HL-60 (cell line): Measurements from ENCODE around the gene EPC1.

Source experiments
- DNase-seq, 2 experiments: peaks; one replicate each; pipeline ENCODE4 v3.0.0-alpha.2; 2010 to 2020; ENCODE audit warnings: low read depth in 1 of 2, low spot score in 1 of 2
- H3K27ac ChIP-seq: fragments of 250-450 bp; sonication (Bioruptor Pico); replicated peaks from 2 replicates; pipeline ENCODE4 v1.5.1; 2020; ENCODE audit warnings: mild to moderate bottlenecking, moderate library complexity
- H3K27me3 ChIP-seq: fragments of 250-450 bp; sonication (Bioruptor Pico); 2 replicates; pipeline ENCODE4 v1.5.1; 2021; ENCODE audit warnings: mild to moderate bottlenecking, moderate library complexity; ENCODE audit not compliant: insufficient read depth, poor library complexity, severe bottlenecking
- H3K4me3 ChIP-seq: replicated peaks from 2 replicates; pipeline ENCODE4 v1.5.1; 2011; ENCODE audit warnings: mild to moderate bottlenecking, control low read depth, low read length; ENCODE audit not compliant: insufficient read depth
- GABPA ChIP-seq: IDR thresholded peaks from 2 replicates; pipeline ENCODE4 v1.6.1; 2012; ENCODE audit warnings: low read depth
- POLR2AphosphoS5 ChIP-seq: IDR thresholded peaks from 2 replicates; pipeline ENCODE4 v1.6.1; 2012; ENCODE audit warnings: low read depth
- SPI1 ChIP-seq: IDR thresholded peaks from 2 replicates; pipeline ENCODE4 v1.6.1; 2012; ENCODE audit warnings: low read depth, mild to moderate bottlenecking, borderline replicate concordance
- TF ChIP-seq, protein P1 (sequence below): IDR thresholded peaks from 2 replicates; pipeline ENCODE4 v1.6.1; 2012; ENCODE audit warnings: low read depth; ENCODE audit not compliant: insufficient replicate concordance
- TF ChIP-seq, protein P2 (sequence below): IDR thresholded peaks from one replicate; pipeline ENCODE4 v1.5.1; 2011; ENCODE audit warnings: low read length, control low read depth, inconsistent platforms; ENCODE audit not compliant: insufficient read depth

The EPC1 gene

DNA sequence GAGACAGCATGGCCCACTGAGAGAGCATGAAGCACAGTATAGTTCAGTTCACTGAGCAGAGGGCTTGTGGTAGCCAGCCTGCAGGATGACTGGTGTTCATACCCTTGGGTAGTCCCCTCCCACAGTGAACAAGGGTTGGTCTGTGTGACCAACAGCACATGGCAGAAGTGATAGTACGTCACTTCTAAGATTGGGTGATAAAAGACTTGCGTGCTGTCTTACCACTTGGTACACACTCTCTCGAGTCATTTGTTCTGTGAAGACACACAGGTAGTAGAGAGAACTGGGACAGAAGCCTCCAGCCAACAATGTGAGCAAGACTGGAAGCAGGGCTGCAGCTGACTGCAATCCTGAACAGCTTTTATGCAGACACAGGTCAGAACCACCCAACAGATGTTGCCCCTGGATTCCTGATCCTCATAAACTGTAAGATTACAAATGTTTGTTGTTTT, 14.6 kb downstream of the EPC1 start:
- no peaks in the 10 kb centered on the region for H3K27me3 ChIP-seq
- H3K4me3 ChIP-seq: no peak overlapping the region
- no peak overlapping the region for H3K27ac ChIP-seq
- no peak for DNase-seq
- TF ChIP-seq, protein P1, sequence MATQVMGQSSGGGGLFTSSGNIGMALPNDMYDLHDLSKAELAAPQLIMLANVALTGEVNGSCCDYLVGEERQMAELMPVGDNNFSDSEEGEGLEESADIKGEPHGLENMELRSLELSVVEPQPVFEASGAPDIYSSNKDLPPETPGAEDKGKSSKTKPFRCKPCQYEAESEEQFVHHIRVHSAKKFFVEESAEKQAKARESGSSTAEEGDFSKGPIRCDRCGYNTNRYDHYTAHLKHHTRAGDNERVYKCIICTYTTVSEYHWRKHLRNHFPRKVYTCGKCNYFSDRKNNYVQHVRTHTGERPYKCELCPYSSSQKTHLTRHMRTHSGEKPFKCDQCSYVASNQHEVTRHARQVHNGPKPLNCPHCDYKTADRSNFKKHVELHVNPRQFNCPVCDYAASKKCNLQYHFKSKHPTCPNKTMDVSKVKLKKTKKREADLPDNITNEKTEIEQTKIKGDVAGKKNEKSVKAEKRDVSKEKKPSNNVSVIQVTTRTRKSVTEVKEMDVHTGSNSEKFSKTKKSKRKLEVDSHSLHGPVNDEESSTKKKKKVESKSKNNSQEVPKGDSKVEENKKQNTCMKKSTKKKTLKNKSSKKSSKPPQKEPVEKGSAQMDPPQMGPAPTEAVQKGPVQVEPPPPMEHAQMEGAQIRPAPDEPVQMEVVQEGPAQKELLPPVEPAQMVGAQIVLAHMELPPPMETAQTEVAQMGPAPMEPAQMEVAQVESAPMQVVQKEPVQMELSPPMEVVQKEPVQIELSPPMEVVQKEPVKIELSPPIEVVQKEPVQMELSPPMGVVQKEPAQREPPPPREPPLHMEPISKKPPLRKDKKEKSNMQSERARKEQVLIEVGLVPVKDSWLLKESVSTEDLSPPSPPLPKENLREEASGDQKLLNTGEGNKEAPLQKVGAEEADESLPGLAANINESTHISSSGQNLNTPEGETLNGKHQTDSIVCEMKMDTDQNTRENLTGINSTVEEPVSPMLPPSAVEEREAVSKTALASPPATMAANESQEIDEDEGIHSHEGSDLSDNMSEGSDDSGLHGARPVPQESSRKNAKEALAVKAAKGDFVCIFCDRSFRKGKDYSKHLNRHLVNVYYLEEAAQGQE: no peak
- TF ChIP-seq, protein P2, sequence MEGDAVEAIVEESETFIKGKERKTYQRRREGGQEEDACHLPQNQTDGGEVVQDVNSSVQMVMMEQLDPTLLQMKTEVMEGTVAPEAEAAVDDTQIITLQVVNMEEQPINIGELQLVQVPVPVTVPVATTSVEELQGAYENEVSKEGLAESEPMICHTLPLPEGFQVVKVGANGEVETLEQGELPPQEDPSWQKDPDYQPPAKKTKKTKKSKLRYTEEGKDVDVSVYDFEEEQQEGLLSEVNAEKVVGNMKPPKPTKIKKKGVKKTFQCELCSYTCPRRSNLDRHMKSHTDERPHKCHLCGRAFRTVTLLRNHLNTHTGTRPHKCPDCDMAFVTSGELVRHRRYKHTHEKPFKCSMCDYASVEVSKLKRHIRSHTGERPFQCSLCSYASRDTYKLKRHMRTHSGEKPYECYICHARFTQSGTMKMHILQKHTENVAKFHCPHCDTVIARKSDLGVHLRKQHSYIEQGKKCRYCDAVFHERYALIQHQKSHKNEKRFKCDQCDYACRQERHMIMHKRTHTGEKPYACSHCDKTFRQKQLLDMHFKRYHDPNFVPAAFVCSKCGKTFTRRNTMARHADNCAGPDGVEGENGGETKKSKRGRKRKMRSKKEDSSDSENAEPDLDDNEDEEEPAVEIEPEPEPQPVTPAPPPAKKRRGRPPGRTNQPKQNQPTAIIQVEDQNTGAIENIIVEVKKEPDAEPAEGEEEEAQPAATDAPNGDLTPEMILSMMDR: no peak
- TF ChIP-seq POLR2AphosphoS5: no peak
- no peak for TF ChIP-seq GABPA

DNA sequence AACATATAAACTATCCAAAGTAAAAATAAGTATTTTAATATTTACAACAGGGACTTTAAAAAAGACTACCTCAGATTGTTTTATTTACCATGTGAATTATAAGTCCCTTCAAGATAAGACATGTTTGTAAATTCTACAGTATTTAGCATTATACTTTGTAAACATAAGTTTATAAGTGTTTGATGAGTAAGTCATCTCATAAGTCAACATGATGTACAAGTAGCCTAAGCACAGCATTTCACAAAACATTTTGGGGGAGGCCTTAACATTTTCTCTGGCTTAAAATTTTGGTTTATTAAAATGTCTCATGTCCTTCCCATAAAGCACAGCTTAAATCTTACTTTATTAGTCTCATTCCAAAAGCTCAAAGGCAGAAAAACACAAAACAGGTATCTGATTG, 15.4 kb downstream of the EPC1 start:
- Histone ChIP-seq H3K4me3 (no peak overlapping the region), H3K27ac (no peak overlapping the region), H3K27me3 (no peaks in the 10 kb centered on the region)
- TF ChIP-seq GABPA (no peak), SPI1 (no peak), POLR2AphosphoS5 (no peak)
- TF ChIP-seq, protein P2: no peak
- TF ChIP-seq, protein P1: no peak
- no peak for DNase-seq

DNA sequence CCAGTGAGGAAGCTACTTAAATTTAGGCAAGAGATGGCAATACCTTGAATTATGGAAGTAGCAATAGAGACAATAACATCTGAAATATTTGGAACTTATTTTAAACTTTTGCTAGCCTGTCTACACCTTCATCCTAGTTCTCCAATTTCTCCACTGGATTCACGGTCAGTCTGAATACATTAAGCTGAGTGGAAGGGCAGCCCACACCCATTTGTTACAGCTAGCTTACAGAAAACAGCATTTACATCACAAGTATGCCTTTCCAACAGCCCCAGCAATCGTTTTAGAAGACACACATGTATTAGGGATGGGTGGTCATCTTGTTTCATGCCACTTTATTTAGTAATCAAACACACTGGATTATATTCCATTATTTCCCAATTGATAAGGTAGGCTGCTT, 16.7 kb downstream of the EPC1 start:
- Histone ChIP-seq H3K27ac (no peak overlapping the region), H3K4me3 (no peak overlapping the region), H3K27me3 (no peaks in the 10 kb centered on the region)
- TF ChIP-seq POLR2AphosphoS5: no peak
- TF ChIP-seq, protein P2: no peak
- TF ChIP-seq, protein P1: no peak
- no peak for TF ChIP-seq SPI1
- no peak for TF ChIP-seq GABPA
- no peak for DNase-seq
